HepG2 (cell line): Measurements from ENCODE around the gene SLC16A6. TPM values are rescaled to one million over a fixed set of nuclear protein-coding genes. Genes with fewer than 3 reads are reported as not detected.

Experiments
- AHR ChIP-seq: IDR thresholded peaks from 2 replicates; pipeline ENCODE4 v1.6.1; 2018; ENCODE audit warnings: missing genetic modification reagents, missing compliant biosample characterization
- ATF6 ChIP-seq: sonication (generic); formaldehyde crosslinking; conservative IDR thresholded peaks from 2 replicates; pipeline ENCODE4 v1.4.0; 2020; ENCODE audit warnings: missing genetic modification reagents
- ATM ChIP-seq: fragments of 450-650 bp; IDR thresholded peaks from 2 replicates; pipeline ENCODE4 v1.7.1; 2017; ENCODE audit warnings: mild to moderate bottlenecking, borderline replicate concordance
- EEA1 ChIP-seq: sonication (generic); formaldehyde crosslinking; IDR thresholded peaks from 2 replicates; pipeline ENCODE4 v1.5.1; 2020; ENCODE audit warnings: mild to moderate bottlenecking, missing genetic modification reagents, borderline replicate concordance
- ETV6 ChIP-seq: sonication (generic); formaldehyde crosslinking; conservative IDR thresholded peaks from 2 replicates; pipeline ENCODE4 v1.4.0; 2020; ENCODE audit warnings: missing genetic modification reagents
- GABPA ChIP-seq, 2 experiments: IDR thresholded peaks; 2 replicates each; pipeline ENCODE4 v1.6.1; 2011 to 2016; ENCODE audit warnings: low read depth in 2 of 2, low read length in 1 of 2, missing biosample characterization in 1 of 2, missing genetic modification characterization in 1 of 2
- HNRNPLL ChIP-seq: fragments of 200-400 bp; formaldehyde crosslinking; IDR thresholded peaks from 2 replicates; pipeline ENCODE4 v1.6.1; 2017; ENCODE audit warnings: mild to moderate bottlenecking, low read depth, low read length; ENCODE audit not compliant: poor library complexity, severe bottlenecking
- JARID2 ChIP-seq: sonication (generic); formaldehyde crosslinking; IDR thresholded peaks from 2 replicates; pipeline ENCODE4 v1.8.1; 2023; ENCODE audit warnings: missing genetic modification reagents, inconsistent platforms; ENCODE audit not compliant: insufficient replicate concordance
- KAT2B ChIP-seq: fragments of 150-350 bp; IDR thresholded peaks from 2 replicates; pipeline ENCODE4 v1.6.1; 2014; ENCODE audit warnings: low read depth, low read length, borderline replicate concordance
- MAZ ChIP-seq, 2 experiments: sonication (generic) in 1 of 2; formaldehyde crosslinking in 1 of 2; IDR thresholded peaks; 2 replicates each; pipeline versions ENCODE4 v1.5.0 to v1.6.1; 2012 to 2020; ENCODE audit warnings: low read depth in 2 of 2, mild to moderate bottlenecking in 2 of 2, borderline replicate concordance in 1 of 2, improper control_type of control experiment in 1 of 2, low read length in 1 of 2, missing genetic modification reagents in 1 of 2, moderate library complexity in 1 of 2
- MXD1 ChIP-seq: sonication (generic); formaldehyde crosslinking; IDR thresholded peaks from 2 replicates; pipeline ENCODE4 v1.4.0; 2020; ENCODE audit warnings: mild to moderate bottlenecking, missing genetic modification reagents
- NFIB ChIP-seq: sonication (generic); formaldehyde crosslinking; IDR thresholded peaks from 2 replicates; pipeline ENCODE4 v1.9.0; 2021; ENCODE audit warnings: missing genetic modification reagents, mild to moderate bottlenecking, borderline replicate concordance
- NKX3-1 ChIP-seq: sonication (generic); formaldehyde crosslinking; IDR thresholded peaks from 2 replicates; pipeline ENCODE4 v1.5.0; 2020; ENCODE audit warnings: missing genetic modification reagents
- NR2F6 ChIP-seq, 2 experiments: IDR thresholded peaks; 2 replicates each; pipeline ENCODE4 v1.6.1; 2016; ENCODE audit warnings: antibody characterized with exemption in 1 of 2, mild to moderate bottlenecking in 1 of 2
- PRDM10 ChIP-seq: sonication (generic); formaldehyde crosslinking; IDR thresholded peaks from 2 replicates; pipeline ENCODE4 v1.4.0; 2020; ENCODE audit warnings: low read depth, missing genetic modification reagents
- RARG ChIP-seq: sonication (generic); formaldehyde crosslinking; IDR thresholded peaks from 2 replicates; pipeline ENCODE4 v1.4.0; 2020; ENCODE audit warnings: low read depth, mild to moderate bottlenecking, missing genetic modification reagents
- REXO4 ChIP-seq: sonication (generic); formaldehyde crosslinking; IDR thresholded peaks from 2 replicates; pipeline ENCODE4 v1.8.0; 2022; ENCODE audit warnings: missing genetic modification reagents, mild to moderate bottlenecking, borderline replicate concordance
- RFX3 ChIP-seq: IDR thresholded peaks from 2 replicates; pipeline ENCODE4 v1.6.1; 2016; ENCODE audit warnings: missing biosample characterization, missing genetic modification reagents
- ZNF326 ChIP-seq: sonication (generic); formaldehyde crosslinking; IDR thresholded peaks from 2 replicates; pipeline ENCODE4 v1.4.0; 2020; ENCODE audit warnings: missing genetic modification reagents, borderline replicate concordance
- ZNF761 ChIP-seq: sonication (generic); formaldehyde crosslinking; conservative IDR thresholded peaks from 2 replicates; pipeline ENCODE4 v1.4.0; 2020; ENCODE audit warnings: mild to moderate bottlenecking, missing genetic modification reagents
- ZSCAN25 ChIP-seq: sonication (generic); formaldehyde crosslinking; IDR thresholded peaks from 2 replicates; pipeline ENCODE4 v1.8.0; 2022; ENCODE audit warnings: mild to moderate bottlenecking, missing genetic modification reagents
- polyA plus RNA-seq, 8 experiments: library from polyadenylated mRNA; depleted of rRNA in 3 of 8; stranded (reverse) in 7 of 8; unstranded in 1 of 8; fragments of >200 nt; fragmentation: Illumina TruSeq in 4 of 8; extraction: Trizol in 4 of 8; gene quantifications; 2 replicates each; pipeline versions ENCODE4 v1.2.1 to v1.2.3, GENCODE V29; 2011 to 2016; ENCODE audit warnings: low read depth in 4 of 8, missing spikeins in 1 of 8, mixed read lengths in 1 of 8; ENCODE audit not compliant: insufficient read depth in 1 of 8
- total RNA-seq, 5 experiments: library from RNA; depleted of rRNA; stranded (reverse); fragments of >200 nt; fragmentation: Illumina TruSeq; extraction: Trizol; gene quantifications; 2 replicates each; pipeline ENCODE4 v1.2.3, GENCODE V29; 2016; ENCODE audit warnings: low read depth in 1 of 5

The SLC16A6 gene
- total and polyA plus RNA-seq, 2 of the 13 experiments (the other 11 are each of a cell fraction or from before 2014, with no cell fraction given), result 1.1 to 44.7 TPM

- TF ChIP-seq MXD1, result peak; percentile 78
- TF ChIP-seq ATM, result no peak
- 0 out of 2 replicates have a peak, but pooled peaks have one; percentile 11 for TF ChIP-seq REXO4 (CRISPR knock-in tag)
- no peak for TF ChIP-seq NFIB (CRISPR knock-in tag)
- peak; percentile 88 for TF ChIP-seq HNRNPLL
- peak; percentile 46 for TF ChIP-seq JARID2
- TF ChIP-seq ZSCAN25 (CRISPR knock-in tag), result peak; percentile 20; the same call in 1 of the 2 replicates
- TF ChIP-seq RARG (CRISPR knock-in tag), result 0 out of 2 replicates have a peak, but pooled peaks have one; percentile 25
- no peak for TF ChIP-seq PRDM10 (CRISPR knock-in tag)
- TF ChIP-seq ZNF761 (CRISPR knock-in tag), result peak; percentile 92
- TF ChIP-seq ATF6 (CRISPR knock-in tag), result no peak
- TF ChIP-seq KAT2B, result no peak
- no peak for TF ChIP-seq NKX3-1 (CRISPR knock-in tag)
- TF ChIP-seq GABPA (IDR thresholded peaks at IDR 0.05; ENCODE audit: low read depth, low read length), result no peak
- TF ChIP-seq GABPA (CRISPR knock-in tag; IDR thresholded peaks at IDR 0.05; ENCODE audit: low read depth), result peak; percentile 52; the same call in 1 of the 2 replicates
- no peak for TF ChIP-seq RFX3 (CRISPR knock-in tag)
- 0 out of 2 replicates have a peak, but pooled peaks have one; percentile 23 for TF ChIP-seq ETV6 (CRISPR knock-in tag)
- TF ChIP-seq ZNF326, result no peak
- peak; percentile 74; the same call in 1 of the 2 replicates for TF ChIP-seq EEA1
- TF ChIP-seq MAZ (IDR thresholded peaks at IDR 0.05; ENCODE audit: borderline replicate concordance, low read depth, low read length), result 0 out of 2 replicates have a peak, but pooled peaks have one; percentile 1
- no peak; the same call in 1 of the 2 replicates for TF ChIP-seq MAZ (CRISPR knock-in tag; IDR thresholded peaks at IDR 0.05; ENCODE audit: low read depth)
- TF ChIP-seq AHR (CRISPR knock-in tag), result peak; percentile 79; the same call in 1 of the 2 replicates
- TF ChIP-seq NR2F6 (IDR thresholded peaks at IDR 0.05), result no peak
- TF ChIP-seq NR2F6 (CRISPR knock-in tag; IDR thresholded peaks at IDR 0.05), result peak; percentile 56; the same call in 1 of the 2 replicates
These were observed 1.1 kb upstream of the SLC16A6 start (continued) for GRCh38 chr17:68291836-68292688.
